Right kidney (tissue), 9 donors: ENCODE results near the gene DSC3.
A peak's percentile ranks its signal among the peaks of the same experiment; 100 is the strongest.

ENCODE experiments used
- DNase-seq: peaks from one replicate; pipeline ENCODE4 v3.0.0-alpha.2; 2016
- long read RNA-seq, 8 donors: transcript quantifications; one replicate each; lab custom pipeline, GENCODE V29; 2026

The DSC3 gene
- long read RNA-seq, donor 1: 0 reads
- long read RNA-seq, donor 2: 0 reads
- long read RNA-seq, donor 3: 0 reads
- long read RNA-seq, donor 4: 0 reads
- long read RNA-seq, donor 5: 0 reads
- long read RNA-seq, donor 6, full-length matches to known transcripts: 1 of 1 reads
- long read RNA-seq, donor 6, partial matches to known transcripts: 0 of 1 reads
- long read RNA-seq, donor 6, other reads (novel, unspliced or antisense): 0 of 1 reads
- long read RNA-seq, donor 7: 0 reads
- long read RNA-seq, donor 8: 0 reads

DNA sequence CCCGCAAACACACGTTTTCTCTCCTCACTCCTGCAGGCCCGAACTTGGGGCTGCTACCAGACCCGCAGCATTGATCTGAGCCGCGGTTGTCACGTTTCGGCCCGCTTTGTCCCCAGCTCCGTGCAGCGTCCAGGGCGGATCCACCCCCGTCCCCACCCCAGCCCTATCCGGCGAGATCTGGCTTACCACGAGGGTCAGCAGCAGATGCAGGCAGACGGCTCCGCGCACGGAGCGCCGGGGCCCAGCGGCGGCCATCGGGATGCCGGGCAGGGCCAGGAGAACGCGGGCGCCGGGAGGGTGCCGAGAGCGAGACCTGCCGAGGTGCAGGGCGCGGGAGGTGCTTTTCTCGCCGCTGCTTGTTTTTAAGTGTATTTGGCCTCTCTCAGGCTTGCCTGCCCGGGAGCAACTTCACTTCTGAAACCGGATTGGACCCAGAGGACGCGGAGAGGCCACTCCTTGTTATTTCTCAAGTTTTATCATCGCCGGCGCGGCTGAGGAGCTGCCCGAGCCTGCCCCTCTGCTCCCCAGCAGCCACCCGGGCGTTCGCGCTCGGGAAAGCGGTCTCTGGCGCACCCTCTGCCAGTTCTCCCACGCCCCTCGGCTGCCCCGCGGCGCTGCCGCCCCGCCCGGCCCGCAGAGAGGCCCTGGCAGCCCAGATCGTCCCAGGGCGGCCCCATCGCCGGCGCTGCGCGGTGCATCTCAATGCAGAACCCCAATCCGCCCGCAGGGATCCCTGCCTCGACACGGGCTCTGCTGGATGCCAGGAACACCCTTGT lies at the start of gene DSC3:
Gene DSC3 (minus strand): TSS at position 337 of the 776 bp plus-strand sequence. CDS start 82 bp downstream, at position 255.
- peak; percentile 83 for DNase-seq

DNA sequence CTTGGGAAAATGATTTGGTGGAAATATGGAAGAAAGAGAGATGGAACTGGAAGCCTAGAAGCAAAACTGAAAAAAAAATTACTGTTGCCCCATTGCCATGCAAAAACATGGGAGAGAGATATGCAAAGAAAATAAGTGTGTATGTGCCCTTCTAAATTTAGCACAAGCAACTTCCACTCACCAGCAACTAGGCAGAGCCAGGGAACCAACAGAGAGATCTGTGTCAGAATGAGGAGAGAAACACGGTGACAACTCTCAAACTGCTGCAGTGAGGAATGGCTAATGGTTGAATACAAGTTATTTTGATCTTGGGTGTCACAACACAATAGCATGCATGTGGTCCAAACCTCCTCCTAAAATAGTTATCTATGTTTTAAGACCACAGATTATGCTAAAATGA lies 48.8 kb upstream of the DSC3 start:
- DNase-seq: no peak

DNA sequence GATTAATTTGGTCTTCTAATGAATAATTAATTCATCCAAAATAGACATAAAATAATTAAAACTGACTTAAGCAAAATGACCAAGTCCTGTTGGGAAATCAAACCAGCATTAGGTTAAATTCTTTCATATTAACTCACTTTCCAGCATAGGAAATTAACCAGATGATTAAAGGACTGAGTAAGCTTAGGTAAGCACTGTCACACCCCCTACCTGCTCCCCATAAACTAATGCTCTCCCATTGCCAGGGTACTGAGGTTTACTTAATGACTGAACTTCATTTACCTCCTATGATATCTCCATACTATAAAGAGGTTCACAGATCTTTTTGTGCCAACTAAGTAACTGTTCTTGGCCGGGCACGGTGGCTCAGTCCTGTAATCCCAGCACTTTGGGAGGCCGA lies 46.0 kb upstream of the DSC3 start:
- no peak for DNase-seq

DNA sequence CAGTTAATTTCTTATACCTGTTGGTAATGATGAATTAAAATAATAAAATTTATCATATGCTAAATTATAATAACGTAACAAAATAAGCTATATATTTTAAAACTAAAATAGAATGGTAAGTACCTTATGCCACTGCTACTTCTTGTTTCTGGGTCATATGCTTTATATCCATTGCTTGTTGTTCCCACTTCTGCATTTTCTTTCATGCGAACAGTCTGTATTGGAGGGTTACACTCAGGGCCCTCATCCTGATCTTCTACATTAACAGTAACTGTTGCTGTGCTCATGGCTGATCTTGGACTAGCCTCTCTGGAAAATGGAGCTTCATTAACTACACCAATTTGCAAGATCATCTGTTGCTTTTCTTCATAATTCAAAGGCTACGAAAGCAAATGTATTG lies 37.4 kb upstream of the DSC3 start:
- no peak for DNase-seq

DNA sequence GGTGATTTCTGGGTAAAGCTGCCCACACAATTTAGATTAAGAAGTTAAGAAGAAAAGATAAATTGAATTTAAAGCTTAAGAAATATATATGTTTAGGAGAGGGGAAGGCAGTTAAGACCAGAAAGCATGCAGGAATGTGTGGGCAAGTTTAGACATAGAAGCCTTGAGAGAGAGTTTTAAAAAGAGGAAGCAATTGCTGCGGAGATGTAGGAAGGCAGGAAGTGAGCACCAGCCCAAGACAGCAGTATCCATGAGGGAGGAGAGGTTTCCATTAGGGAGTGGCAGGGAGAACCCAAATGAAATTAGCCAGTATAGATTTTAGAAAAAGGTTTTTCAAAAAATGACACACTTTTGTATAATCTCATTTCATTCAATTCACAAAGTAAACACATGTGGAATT lies 35.3 kb upstream of the DSC3 start:
- no peak for DNase-seq

DNA sequence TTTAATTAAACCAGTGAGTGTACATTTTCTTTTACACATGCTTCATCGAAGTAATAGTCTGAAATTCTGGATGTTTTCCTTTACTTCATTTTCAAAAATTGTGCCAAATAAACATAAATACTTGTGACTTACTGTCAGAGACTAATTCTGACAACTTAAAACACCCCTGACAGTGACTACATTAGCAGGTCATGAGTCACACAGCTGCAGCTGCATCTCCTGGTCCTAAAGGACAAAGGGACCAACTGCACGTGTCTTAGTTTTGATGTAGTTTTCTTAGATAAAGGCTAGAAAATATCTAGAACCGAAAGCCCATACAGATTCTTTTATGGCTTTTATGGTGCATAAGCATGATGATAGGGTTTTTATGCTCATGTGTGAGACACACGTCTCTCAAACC lies 29.6 kb upstream of the DSC3 start:
- no peak for DNase-seq

DNA sequence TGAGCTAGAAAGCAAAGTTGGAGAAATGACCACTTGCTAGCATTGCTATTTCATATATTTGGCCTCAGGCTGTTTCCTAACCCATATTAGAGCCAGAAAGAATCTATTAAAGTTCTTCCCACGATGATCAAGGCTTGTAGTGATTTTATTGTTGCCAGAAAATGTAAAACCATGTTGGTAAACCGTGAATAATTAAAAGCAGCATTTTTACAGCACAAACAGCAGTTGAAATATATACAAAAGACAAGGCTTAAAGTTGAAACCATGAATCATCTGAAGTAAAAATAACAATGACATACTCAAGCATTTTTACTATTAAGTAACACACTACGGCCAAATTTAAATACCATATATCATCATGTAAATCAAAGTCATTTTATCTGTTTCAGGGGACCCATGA lies 27.7 kb upstream of the DSC3 start:
- DNase-seq: no peak

DNA sequence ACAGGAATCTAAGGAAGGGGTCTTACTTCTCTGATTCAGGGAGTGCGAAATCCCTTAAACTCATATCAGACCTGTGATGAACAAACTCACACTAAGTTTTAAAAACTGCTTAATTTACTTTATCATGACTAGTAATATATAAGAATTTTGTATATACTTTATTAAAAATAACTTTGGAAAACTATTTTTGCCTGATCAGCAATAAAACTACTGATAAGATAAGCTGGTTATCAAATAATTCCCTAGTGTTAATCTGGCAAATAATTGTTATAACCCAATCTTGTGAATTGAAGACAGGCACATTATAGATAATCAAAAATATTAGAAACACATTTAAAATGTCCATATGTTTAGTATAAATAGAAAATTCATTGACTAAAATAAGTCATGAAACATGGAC lies 23.7 kb upstream of the DSC3 start:
- no peak for DNase-seq

DNA sequence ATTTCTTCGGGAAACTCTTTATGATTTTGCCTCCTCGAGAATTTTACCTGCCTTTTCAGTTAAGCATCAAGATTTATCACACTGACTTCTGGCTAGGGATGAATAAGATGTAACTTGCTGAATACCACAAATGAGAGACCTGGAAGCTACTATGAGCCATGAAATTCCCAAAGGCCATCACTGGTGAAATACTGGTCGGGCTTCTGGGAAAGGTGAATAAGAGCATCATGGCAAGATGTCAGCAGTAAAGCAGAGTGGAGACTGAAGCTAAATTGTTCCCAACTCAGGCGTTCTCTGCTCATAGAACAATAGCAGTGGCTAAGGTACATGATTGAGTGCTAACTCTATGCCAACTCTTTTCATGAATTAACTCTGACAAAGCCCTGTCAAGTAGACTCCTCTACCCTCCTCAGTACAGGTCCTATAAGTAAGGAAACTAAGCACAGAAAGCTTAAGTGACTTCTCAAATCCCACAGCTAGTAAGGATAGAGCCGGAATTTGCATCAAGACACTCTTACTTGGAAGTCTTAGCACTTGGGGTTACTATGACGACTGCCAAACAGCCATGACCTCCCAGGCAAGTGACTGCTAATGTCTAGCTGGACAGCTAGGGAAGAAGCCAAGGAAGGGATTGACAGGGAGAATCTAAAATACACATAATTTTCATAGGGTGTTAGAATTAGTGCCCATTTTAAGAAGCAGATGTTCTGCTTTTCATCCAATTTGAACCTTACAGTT lies 22.7 kb upstream of the DSC3 start:
- no peak for DNase-seq

DNA sequence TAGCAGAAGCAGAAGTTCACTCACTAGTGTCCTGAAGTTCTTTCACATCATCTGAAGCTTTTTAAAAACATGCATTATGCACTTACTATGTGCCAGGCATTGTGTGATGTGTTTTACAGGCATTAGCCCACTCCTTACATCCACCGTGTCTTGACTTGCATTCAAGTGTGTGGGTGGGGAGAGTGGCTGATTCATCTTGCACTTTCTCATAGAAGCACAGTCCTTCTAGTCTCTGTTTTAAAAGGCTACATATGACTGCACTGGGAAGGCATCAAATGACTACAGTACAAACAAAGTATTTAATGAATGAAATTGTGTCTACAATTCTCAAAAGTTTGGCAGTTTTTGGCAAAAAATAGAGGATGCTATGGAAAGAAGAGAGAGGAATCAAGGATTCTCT lies 21.6 kb upstream of the DSC3 start:
- no peak for DNase-seq

DNA sequence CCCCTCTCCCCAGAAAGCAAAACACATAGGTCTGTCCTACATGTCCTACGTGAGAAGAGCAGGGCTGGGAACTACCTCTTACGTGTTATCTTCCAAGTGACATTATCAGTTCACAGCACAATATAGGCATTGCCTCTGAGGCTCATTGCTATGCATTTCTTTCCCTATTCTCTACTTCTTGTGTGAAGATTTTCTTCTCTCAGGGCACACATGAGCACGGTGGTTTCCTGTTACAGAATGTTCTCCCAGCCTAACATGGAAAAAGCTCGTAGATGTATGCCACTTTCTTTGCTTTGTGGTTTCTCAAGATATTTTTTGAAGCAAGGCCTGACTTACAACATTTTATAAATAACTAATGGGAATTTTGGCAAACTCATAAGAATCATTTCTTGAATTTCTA lies 19.4 kb upstream of the DSC3 start:
- no peak for DNase-seq

DNA sequence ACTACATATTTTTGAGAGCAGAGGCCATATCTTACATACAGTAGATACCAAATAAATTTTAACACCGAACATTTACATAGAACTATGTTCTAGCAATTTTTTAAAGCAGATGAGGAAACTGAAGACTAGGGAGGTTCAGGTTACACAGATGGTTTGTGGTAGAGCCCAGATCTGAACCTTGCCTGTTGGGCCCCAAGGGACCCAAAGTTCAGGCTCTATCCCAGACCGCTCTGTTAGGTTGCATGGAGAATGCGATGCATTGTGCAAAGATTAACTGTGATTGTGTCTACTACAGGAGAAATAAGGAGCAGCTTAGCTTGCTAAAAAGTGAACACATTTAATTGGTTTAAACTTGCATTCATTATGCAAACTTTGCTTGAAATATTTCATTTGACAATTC lies 16.4 kb upstream of the DSC3 start:
- no peak for DNase-seq

DNA sequence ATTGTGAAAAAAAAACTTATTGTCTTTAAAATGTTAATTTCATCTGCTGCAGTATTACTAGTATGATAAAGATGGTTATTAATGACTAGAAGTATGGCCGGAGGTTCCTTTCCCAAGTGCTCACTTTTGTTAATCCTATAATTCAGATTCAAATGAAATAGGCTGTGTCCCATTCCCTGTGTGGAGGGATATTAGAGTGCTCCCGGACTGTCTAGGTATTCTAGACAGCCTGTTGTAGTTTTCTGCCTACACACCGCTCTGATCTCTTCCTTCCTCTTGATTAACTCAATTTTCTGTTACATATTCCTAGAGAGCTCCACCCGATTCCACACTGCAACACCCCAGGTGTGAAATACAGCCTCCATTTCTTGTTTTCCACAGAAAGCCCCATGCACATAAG lies 15.4 kb upstream of the DSC3 start:
- no peak for DNase-seq

DNA sequence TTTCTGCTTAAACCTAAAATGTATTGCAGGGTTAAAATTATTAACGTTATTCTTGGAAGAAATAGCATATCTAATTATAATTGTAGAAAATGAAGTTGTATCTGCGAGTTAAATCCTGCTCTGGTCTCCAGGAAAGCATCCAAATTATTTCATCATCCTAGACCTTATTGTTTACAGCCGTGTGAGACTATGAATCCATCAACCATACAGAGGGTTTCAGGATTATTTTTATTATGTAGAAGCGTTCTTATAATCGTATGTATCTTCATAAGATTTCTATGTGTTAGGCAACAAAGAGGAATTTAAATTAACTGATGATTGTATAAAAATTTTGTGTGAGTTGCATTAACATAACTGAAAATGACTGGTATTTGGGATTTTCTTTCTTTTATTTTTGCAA lies 14.5 kb upstream of the DSC3 start:
- DNase-seq: no peak

DNA sequence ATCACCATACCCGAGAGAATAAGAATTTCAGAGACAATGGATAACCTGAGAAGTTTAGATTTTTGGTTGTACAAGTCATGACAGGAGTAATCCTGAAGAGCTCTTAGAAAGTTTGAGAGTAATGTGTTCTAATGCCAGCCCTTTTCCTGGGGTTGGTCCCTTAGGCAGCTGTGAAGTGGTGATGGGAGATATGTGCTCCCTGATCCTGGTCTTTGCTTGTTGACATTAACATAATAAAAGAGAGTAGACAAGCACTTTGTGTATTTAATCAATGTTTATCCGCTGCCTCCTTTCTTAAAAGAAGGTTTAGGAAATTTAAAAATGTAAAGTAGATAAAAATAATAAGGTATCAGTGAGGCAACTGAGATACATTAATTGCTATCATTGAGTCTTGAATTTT lies 13.8 kb upstream of the DSC3 start:
- no peak for DNase-seq

DNA sequence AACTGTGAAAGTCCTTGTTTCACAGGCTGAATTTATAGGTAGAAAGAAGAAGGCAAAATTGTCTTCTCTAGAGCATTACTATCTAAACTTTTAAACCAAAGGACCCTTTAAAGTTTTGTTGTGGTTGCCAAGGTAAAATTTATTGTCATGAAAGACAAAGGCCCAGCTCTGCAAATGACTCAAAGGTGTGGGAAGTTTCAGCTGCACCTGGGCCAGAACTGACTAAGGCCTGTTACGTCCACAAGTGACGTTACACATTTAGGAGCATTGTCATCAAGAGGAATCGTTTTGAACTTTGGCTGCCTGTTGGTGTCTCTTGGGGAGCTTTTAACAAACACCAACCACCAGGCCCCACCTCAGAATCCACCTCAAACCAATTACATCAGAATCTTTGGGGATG lies 8.1 kb upstream of the DSC3 start:
- DNase-seq: no peak

DNA sequence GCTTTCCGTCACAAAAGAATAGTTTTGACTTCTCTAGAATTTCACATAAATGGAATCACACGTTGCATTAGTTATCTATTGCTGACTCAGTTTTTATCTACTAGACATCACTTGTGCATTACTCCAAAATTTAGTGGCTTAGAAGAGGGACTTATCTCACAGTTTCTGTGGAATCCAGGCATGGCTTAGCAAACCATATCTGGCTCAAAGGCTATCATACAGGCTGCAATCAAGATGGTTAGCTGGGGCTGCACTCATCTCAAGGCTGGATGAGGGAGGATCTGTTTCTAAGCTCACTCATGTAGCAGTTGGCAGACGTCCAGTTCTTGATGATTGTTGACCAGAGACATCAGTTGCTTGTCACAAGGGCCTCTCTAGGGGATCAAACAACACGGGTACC lies 6.6 kb upstream of the DSC3 start:
- no peak for DNase-seq

DNA sequence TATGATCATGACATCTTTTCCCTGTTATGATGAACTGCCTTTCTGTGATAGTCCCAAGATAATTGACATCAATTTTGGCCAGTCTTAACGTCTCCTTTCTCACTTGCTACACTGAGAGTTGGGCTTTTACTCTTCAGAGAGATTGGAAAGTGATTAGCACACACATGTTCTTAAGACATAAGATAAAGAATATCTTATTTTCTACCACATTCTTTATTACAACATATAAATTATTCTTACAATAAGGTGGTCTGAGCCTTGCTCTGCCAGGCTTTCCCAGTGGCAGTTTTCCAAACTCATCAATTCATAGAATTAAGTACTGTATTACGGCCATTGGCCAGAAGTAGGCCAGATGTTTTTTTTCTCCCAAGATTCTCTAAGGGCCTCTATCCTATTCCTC lies 5.7 kb upstream of the DSC3 start:
- no peak for DNase-seq

DNA sequence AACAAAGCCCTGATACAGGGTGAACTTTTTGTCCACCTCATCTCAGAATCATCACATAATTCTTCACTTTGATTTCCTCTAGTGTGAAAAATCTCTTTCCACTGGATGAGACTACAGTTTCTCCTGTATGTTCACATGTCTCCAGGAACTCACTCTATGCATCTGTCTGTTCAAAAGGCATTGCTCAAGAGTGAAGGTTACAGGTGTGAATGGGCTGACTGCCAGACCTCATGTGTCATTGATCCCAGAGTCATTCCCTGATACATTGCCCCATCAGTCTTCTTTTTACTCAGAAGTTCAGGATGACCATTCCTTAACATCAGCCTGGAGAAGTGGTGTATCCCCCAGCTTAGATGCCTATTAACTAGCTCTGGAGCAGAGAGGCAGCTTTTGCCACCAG lies 4.4 kb upstream of the DSC3 start:
- no peak for DNase-seq

DNA sequence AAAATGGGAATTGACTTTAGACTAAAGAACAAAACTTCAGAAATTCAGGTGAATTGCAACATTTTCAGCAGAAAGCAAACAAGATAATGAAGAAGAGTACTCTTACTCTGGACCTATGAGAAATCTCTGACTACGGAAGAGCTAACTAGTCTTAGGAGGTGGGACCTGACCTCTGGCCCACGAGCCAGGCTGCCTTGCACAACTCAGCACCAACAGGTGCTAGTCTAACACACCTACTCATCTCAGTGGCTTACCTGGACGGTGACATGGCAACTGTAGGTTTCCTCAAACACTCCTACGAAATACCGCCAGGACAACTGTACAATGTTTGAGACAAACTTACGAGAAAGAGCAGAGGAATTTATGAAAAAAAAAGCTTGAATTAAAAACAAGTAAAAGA lies 3.1 kb upstream of the DSC3 start:
- DNase-seq: no peak

DNA sequence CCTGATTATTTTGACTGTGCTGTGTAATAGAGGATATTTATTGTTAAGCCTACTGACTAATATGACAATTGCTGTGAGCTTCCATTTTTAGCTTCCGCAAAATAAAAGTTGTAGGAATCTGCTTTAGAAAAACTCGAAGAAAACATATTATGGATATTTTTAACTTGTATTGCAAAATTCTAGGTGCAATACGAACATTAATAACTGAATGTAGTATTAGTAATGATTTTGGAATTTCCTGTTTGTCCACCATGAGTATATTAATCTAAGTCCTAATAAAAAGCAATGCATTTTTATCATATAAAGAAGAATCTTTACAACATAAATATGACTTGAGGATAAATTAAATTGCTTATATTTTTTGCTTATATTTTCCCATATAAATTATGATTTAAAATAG lies 2.4 kb upstream of the DSC3 start:
- DNase-seq: no peak

DNA sequence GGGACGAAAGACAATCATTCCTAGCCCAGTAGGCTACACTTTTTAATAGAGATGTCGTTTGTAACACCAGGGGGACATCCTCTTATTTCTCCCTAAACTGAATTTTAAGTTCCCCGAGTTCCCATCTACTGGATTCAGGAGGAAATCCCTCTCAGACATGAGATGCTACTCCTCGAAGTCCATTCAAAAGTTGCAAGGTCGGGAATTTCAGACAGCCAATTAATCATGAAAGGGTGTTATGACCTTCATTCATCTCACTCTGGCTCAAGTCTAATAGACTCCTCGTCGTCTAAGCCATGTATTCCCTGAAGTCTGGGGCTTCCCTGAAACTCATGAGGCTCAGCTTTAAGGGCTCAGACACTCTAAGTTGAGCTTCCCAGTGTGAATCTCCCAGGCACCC lies 1.2 kb upstream of the DSC3 start:
- no peak for DNase-seq

DNA sequence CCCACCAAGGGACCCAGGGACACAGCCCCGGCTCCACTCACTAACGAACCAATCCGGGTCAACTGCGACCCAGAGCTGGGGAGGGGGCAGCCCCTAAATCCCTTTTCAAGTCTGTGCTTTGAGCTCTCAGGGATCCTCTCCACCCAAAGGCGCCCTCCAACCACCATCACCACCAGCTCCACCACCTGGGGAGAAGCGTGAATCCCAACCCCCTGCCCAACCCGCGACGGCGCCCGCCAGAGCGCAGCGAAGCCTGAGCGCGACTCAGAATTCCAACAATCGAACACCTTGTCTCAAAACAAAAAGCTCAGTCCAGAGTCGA lies 497 bp downstream of the DSC3 start:
- DNase-seq: no peak
